Suprapubic skin (tissue), 4 donors: ENCODE measurements around the gene IGBP1.

ENCODE experiments used
- EP300 ChIP-seq: sonication (generic); formaldehyde crosslinking; IDR thresholded peaks from one replicate; pipeline ENCODE4 v1.6.1; 2017; ENCODE audit warnings: antibody characterized with exemption
- POLR2AphosphoS5 ChIP-seq, 3 donors: sonication (generic); formaldehyde crosslinking; IDR thresholded peaks; one replicate each; pipeline ENCODE4 v1.6.1; 2017; ENCODE audit warnings: antibody characterized with exemption in 3 of 3

DNA sequence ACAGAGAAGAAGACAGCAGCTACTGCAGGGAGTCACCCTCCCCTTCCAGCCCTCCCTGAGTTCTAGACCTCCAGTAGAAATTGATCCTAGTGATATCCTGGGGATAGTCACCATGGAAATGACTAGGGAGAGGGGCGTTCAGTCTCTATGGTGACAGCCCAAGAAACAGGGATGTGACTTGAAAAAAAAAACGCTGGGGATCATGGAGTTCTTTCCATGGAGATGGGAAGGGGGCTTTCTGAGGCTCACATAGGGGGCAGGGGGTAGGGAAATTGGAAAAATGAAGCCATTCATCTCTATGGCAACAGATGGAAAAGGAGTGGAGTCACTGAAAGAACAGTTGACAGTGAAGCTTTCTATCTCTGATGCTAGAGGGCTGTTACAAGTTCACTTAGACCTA, 28.0 kb upstream of the IGBP1 start:
- TF ChIP-seq POLR2AphosphoS5 (IDR thresholded peaks at IDR 0.05) (no peak), EP300 (no peak)
